ENCODE measurements around the gene RAB30.
A peak's percentile ranks its signal among the peaks of the same experiment; 100 is the strongest.

RAB30 gene, protein sequence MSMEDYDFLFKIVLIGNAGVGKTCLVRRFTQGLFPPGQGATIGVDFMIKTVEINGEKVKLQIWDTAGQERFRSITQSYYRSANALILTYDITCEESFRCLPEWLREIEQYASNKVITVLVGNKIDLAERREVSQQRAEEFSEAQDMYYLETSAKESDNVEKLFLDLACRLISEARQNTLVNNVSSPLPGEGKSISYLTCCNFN

DNA sequence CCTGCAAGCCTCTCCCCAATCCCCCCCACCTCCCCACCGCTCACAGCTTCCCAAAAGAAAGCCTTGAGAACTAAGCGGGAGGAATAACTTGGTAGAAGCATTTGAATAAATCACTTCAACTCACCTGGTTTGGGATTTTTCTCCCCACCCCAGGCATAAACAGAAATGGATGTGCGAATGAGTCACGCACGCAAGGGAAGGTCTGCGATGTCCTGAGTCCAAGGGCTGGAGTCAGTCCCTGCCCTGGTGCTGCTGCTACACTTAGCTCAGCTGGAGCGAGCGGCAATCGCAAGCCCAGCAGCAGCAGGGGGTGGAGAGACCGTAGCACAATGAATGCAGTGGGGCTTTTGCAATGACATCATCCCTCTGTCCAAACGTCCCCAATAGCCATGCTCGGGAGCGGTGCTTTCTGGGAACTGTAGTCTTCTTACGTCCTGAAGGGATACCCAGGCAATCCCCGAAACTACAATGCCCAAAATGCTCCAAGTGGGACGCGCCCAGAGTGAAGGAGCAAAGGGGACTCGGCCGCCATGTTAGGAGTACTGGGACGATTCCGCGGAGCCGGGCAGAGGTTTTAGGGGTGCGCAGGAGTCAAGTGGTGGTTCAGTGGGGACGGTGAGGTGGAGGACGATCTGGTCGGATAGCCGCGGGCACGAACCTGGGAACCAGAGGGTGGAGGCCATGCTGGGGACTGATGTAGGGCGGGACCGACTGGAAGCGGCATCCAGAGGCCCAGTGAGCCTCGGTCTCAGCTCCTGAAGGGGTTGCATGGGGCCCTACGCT is at the start of gene RAB30:
Gene RAB30 (minus strand): TSS at position 331 of the 783 bp plus-strand sequence. CDS start 74,581 bp downstream, outside the sequence.
- DNase-seq = peak; percentile 88 to 93

DNA sequence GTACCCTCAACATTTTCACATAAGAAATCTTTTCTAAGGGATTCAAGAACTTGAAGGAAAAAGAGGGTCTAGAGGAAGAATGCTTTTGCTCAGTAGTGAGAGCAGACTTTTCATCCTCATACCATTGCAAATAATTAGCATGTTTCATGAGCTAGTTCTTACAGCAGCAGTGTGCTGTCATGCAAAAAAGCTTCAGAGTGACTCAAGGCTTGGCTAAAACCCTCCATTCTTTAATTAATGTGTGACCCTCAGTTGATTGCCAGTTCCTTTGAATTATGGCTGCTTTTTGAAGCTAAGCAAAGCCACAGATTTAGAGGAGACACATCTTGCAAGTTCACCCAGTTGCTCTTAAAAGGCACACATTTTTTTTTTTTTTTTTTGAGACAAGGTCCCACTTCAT is 48.6 kb upstream of the RAB30 start:
- no peak for DNase-seq

DNA sequence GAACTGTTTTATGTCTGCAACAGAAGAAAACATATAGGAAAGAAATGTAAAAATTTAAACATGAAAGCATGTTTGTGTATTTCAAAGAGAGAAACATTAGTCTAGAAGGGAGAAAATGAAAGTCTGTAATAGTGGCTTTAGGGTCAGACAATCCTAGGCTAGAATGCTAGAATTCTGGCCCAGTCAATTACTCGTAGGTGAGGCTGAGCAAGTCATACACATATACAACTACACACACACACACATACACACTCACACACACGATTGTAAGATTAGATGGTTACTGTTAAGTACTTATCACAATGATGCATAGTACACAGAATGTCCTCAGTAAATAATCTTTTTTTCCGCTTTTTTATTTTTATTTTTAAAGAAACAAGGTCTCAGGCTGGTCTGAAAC is 47.5 kb upstream of the RAB30 start:
- no peak for DNase-seq

DNA sequence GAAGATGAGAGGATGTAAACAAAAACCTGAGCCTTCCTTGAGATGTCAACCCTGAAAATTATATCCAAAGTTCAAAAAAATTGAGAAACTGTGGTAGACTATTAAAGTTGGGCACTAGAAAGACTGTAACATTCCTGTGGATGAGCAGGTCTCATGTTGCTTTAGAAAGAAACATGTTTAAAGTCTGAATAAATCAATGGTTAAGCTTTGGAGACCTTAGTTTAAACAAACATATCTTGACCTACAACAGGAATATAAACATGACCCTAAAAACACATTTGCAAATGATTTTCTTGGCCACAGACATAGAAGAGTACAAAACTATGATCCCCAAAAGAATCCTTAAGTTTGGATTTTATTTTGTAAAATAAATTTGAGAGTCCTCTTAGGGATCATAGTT is 47.1 kb upstream of the RAB30 start:
- DNase-seq = no peak

DNA sequence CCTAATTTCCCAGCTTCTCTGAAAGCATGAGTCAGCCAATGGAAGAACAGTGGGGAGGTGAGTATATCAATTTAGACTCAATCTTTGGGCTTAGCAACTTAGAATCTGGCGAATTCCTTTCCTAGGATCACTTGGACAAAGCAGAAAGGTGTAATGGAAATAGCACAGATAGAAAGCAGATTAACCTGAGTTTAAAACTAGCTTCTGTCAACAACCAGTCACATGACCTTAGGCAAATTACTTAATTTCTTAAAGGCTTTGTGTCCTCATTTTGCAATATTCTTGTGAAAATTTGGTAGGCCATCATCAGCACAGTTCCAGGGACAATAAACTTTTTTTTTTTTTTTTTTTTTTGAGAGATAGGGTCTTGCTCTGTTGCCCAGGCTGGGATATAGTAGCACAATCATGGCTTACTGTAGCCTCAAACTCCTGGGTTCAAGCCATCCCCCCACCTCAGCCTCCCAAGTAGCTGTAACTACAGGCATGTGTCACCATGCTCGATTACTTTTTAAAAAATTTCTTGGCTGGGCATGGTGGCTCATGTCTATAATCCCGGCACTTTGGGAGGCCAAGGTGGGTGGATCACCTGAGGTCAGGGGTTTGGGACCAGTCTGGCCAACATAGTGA is 44.4 kb upstream of the RAB30 start:
- no peak for DNase-seq

DNA sequence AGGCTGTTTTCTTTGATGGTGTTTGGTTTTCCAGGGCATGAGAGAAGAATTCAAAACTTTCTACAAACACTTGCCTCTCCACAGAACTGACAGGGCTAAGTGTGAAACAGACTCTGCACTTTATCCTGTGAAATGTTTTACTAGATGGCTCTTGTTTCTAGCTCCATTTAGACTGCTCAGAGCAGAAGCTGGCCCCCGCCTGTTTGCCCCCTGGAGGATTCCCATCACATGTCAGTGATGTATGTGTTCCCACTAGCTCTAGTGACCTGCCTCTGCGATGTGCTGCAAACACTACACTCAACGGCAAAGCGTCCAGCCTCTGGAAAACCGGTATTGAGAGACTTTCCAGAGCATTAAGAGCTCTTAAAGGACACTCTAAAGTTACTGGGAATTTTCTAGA is 43.9 kb upstream of the RAB30 start:
- no peak for DNase-seq

DNA sequence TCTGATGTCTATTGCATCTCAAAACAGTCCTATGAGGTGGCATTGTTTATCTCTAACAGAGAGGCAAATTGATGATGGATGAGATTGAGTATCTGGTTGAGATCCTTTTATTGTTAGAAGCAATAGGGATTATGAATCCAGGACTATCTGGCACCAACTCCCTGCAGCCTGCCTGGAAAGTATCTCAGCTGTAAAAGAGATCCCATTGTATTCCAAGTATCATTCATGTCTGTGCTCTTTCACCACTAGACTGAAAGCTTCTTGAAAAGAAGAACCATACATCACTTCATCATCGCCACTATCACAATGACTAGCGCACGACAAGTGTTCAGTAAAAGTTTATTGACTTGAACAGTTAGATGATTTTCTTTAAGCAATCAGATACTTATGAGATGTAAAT is 43.3 kb upstream of the RAB30 start:
- DNase-seq = no peak

DNA sequence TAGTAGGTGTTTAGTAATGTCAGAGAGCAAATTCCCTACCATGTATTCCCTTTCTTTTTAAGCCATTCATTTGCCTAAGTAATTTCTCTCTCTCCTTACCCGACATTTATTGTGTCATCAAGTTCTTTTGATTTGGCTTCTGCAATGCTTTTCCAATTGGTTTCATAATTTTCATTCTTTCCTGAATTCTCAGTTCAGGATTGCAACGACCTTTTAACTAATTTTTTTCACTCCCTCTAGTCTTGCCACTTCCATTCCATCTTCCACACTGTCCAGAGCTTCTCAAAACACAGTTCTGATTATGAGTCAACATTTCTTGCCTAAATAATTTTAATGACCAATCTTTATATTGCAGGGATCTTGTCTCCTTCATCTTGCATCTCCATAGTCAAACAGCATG is 41.2 kb upstream of the RAB30 start:
- DNase-seq = no peak

DNA sequence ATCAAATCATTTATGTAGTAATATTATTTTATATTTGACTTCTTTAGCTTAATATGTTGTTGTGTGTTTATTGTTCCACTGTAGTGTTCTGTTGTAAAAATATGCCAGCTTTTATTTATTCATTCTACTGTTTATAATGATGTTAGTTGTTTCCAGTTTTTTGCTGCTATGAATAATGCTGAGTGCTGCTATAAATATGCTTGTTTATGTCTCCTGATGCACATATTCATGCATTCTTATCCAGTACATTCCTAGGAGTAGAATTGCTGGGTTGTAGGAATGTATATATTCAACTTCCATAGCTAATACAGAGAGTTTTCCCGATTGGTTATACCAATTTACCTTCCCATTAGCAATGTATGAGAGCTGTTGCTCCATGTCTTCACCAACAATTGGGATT is 33.5 kb upstream of the RAB30 start:
- no peak for DNase-seq

DNA sequence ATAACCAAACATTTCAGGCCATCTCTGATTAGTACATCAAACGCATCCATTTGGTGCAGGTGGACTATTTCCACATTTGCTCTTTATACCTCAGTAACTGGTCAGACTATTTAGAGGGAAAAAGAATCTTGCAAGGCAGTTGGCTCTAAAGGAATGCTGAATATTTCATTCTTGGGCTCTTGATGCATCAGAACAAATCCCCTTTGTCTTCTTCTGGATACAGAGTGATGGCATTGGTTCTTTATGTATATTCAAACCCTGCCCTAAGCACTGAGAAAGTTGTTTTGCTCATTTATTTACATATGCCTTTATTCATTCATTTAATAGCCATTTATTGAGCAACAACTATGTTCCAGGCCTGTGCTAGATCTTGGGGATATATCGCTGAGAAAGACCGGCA is 31.1 kb upstream of the RAB30 start:
- DNase-seq = no peak

DNA sequence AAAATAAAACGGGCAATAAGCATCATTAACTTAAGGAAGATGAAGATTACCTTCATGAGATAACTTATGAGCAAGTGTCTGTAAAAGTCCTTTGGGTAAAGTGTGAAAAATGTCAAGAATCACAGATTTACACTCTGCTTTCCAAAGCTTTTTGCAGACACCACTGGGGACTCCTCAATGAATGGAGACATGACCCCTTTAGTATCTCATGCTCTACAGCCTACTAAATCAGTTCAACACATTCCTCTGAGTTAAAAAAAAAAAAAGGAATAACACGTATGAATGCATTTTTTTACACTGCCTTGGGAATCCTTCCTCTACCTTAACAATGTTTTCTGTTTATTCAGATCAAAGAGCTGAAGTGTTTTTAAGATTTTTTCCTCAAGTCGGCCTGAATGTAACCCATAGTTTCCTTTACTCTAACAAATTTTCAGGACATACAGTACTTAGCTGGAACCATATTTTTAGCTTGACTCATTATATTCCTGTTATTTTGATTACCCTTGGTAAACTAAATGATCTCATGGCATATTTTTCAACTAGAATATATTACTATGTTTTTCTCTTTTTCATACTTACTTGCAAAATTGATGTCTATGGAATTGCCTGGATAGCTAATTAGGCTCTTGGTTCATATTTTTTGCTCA is 25.9 kb upstream of the RAB30 start:
- DNase-seq = no peak

DNA sequence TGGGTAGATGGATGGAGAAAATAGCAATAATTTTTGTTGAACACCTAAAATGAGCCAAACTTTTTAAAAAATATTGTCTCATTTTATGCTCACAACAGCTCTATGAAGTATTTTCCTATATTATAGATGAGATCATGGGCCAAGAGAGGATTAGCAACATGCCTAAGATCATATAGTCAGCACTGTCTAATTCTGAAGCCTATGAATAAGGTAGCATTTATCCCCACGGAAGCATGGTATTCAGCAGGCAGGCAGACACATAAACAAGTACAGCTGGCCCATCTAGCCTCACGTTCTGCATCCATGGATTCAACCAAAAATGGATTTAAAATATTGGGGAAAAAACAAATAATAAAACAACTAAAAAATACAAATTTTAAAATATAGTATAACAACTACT is 21.9 kb upstream of the RAB30 start:
- DNase-seq = no peak

DNA sequence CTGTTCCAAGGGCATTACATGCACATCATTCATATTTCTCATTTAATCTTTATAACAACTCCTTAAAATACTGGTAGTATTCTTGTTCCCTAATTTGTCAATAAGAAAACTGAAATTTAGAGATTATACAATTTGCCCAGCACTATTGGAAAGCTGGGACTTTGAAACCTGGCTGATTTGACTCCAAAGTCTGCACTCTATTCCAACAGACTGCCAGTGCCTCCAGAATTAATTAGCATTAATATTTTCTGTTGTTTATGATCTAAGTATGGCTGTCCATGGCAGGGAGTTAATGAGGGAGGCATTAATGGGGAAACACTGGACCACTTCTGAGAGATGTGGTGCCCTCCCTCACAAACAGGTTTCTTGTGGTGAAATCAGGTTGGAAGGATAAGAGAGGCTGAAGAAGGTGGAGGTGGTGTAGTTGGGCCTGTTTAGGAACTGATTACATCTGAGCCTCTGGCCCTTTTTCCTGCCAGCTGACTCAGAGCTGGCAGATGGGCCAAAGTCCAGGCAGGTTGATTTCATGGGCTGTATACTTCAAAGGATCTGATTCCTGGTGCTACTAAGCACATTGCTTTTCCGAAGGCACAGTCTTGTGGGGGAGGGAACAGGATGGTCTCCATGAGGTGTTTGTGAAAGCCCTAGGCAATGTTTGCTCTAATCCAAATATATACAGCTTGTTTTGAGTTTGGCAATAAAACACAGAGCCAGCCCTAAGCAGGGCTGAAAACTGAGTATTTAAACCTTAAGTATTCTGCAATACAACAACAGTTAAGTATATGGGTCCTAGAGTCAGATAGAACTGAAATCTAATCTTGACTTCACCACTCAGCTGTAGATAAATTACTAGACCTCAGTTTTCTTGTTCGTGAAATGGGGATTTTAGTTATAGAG is 21.0 kb upstream of the RAB30 start:
- DNase-seq = no peak

DNA sequence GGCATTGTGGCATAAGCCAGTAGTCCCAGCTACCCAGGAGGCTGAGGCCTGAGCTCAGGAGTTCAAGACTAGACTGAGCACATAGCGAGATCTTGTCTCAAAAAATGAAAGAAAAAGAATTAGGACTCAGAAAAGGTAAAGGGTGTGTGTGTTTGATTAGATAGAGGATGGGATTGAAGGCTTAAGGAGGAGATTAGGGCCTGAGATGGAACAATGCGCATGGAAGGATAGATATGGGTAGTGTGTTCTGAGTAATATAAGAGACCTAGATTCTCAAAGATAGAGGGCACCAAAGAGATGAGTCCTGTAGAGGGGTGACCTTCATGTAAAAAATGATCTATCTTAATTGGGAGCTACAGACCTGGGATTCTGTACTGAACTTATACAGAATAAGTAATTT is 17.3 kb upstream of the RAB30 start:
- no peak for DNase-seq

DNA sequence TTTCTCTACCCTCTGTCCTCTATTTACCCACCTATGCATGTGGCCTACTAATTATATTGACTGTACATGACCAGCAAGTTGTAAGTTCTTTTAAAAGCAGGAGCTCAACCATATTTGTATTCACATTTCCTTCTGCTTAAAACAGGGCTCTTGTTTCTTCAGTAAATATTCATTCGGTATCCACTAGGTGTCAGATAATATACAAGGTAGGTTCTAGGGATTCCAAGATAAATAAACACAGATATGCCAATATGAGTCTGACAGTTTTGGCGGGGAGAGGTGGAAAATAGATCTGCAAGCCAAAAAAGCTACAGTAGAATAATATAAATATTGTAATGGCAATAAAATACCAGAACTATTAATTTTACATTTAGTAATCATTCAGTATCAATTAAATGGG is 15.3 kb upstream of the RAB30 start:
- DNase-seq = no peak

DNA sequence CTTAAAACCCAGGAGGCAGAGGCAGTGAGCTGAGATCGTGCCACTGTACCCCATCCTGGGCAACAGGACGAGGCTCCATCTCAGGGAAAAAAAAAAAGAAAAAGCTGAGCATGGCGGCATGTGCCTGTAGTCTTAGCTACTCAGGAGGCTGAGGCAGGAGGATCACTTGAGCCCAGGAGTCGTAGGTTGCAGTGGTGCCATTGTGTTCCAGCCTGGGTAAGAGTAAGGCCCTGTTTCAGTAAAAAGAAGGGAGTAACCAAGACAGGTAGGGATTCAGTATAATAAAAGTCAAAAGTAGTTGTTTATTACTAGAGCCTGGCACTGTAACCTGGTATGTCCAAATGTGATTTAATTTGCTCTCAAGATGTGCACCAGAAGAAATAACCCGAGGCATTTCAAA is 8.1 kb upstream of the RAB30 start:
- no peak for DNase-seq

DNA sequence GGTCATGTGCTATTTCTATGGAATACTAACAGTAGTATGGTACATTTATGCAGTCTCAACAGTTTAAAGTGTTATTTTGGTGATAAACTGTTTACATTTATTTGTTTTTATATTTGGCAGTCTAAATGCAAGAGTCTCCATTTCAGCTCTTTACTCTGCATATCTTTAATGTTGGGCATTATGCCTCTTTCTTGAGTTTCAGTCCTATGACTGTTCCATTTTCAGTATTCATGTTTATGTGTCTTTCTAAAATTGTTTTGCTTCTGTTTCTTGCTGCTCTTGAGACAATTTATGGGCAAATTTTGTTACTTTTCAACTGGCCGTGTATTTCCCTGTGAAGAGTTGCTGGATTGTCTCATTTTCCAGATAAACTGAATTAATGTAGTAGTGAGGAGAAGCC is 6.6 kb upstream of the RAB30 start:
- no peak for DNase-seq

DNA sequence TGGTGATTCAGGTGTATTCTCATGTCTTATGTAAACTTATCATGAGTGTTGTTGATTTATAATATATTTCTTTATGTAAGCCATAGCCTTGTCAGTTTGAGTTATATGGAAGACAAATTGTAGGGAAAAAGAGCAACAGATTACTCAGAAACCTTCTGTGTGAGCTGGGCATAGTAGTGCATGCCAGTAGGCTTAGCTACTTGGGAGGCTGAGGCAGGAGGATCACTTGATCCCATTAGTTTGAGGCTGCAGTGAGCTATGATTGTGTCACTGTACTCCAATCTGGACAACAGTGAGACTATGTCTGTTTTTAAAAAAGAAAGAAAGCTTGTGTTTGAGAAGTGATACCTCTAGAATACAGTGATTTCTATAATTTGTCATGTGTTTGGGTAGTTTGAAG is 2.2 kb upstream of the RAB30 start:
- no peak for DNase-seq

DNA sequence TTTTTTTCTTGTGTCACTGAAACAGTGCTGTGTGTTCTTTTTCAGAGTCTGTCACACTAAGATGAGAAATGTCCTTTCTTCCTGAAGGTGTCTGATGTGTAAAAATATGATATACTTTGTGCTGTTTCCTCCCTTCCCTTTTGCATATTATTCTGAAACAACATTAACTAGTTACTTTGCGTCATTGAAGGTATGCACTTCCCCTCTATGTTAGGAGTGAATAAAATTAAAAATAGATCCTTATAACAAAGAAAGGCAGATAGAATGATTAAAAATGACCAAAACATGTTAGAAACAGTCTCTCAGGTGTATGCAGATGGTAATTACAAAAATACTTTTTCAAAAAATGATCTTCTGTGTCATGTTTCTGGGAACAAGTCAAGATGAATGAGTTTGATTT is 1.6 kb upstream of the RAB30 start:
- DNase-seq = no peak

DNA sequence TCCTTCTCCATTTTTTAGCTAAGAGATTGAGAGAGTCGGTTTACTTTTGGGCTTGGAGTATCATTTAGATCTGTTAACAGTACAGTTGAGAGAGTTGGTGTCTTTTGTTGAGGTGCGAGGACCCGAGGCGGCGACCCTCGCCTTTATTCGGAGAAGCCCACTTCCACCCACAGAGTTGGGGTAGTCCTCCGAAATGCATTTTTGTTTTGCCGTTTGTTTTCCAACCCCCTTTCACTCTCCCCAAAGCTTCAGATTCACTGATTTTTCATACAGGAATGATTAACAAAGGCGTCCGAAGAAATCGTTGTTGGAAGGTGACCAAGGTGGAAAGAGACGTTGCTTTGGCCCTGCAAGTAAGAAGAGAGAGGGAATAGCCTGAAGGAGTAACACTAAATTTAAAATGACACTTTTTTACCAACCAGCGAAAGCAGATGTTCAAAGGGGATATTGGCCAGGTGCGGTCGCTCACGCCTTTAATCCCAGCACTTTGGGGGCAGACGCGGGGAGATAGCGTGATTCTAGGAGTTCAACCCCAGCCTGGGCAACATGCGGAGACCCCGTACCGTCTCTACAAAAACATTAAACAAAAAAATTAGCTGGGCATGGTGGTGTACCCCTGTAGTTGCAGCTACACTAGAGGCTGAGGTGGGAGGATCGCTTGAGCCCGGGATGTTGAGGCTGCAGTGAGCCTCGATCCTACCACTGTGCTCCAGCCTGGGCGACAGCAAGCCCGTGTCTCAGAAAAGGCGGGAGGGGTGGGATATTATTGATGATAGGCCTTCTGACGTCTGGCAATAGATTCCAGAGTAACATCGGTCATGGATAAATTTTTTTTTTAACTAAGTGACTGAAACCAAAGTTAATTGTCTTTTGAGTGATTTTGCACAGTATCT is 899 bp upstream of the RAB30 start:
- peak; percentile 10 to 17 for DNase-seq

DNA sequence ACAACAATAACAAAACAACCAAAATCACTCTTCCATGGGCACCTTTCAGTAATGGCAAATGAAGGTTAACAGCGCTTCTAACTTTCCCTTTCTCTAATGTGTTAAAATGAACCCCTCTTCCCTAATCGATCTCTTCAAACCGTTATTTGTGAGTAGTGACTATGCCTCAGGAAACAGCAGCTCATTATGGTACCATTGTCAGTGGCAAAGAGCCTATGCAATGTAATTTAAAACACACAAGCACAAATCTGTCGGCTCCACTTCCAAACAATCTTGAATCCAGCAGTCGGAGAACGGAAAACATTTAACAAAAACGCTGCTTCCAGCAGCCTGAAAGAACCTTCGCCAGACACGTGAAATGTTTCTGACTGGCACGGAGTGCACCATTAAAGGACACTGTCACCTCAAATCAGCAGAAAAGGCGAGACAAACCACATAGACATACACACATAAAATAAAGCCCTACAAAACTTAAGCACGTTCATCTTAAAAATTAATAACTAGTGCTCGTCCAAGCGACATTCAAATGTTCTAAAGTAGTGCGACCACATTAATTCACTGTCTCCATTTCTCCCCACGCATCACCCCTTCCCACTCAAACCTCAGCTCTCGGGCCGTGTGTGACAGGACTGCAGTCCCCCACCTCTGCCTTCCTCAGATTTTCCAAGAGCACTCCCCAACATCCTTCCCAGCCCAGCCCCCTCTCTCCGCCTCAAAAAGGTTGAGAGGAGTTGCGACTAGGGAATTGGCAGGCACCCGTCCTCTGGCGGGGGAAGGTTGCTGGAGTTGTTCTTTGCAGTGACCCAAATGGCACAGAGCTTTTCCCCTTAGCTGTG is 748 bp downstream of the RAB30 start:
- DNase-seq = peak; percentile 38 to 50

Data from activated CD4-positive, alpha-beta T cell treated with anti-CD3 and anti-CD28 coated beads, Interleukin-2, amount 50 U/mL, for 48 hours (primary cell).